NCI-H1105 treated with DMSO at 0.1 percent for 48 hours (cell line): ENCODE measurements around the gene SSR1.
A peak's percentile ranks its signal among the peaks of the same experiment; 100 is the strongest.
"Not testable (repeated sequence)": the region's sequence is repeated elsewhere in the genome, so short reads cannot be mapped to it uniquely, and the experiment has no call there.

Experiments used
- DNase-seq: peaks from one replicate; lab custom pipeline; 2025; lab: John Stamatoyannopoulos, UW

Gene SSR1

GRCh38 chr6:7282097-7282906 is 30.7 kb downstream of the SSR1 start:
- no peak for DNase-seq

- no peak for DNase-seq
Observed at GRCh38 chr6:7276199-7276524, 36.8 kb downstream of the SSR1 start.

- DNase-seq, result not testable (repeated sequence)
Observed at GRCh38 chr6:7274525-7274924, 38.5 kb downstream of the SSR1 start.

GRCh38 chr6:7273709-7274108 is 39.3 kb downstream of the SSR1 start:
- no peak for DNase-seq

GRCh38 chr6:7271205-7271534 is 41.8 kb downstream of the SSR1 start:
- no peak for DNase-seq

GRCh38 chr6:7270320-7271204 is 42.4 kb downstream of the SSR1 start:
- no peak for DNase-seq

GRCh38 chr6:7269816-7270215 is 43.2 kb downstream of the SSR1 start:
- DNase-seq, result no peak

- DNase-seq, result no peak
Observed at GRCh38 chr6:7268816-7269555, 44.0 kb downstream of the SSR1 start.

GRCh38 chr6:7268362-7268761 is 44.6 kb downstream of the SSR1 start:
- no peak for DNase-seq

GRCh38 chr6:7267466-7268091 is 45.4 kb downstream of the SSR1 start:
- DNase-seq, result peak; percentile 37

- DNase-seq, result no peak
Observed at GRCh38 chr6:7267071-7267465, 45.9 kb downstream of the SSR1 start.

GRCh38 chr6:7265385-7265726 is 47.6 kb downstream of the SSR1 start:
- DNase-seq, result not testable (repeated sequence)

GRCh38 chr6:7264686-7265384 is 48.2 kb downstream of the SSR1 start:
- DNase-seq, result no peak

GRCh38 chr6:7264041-7264440 is 49.0 kb downstream of the SSR1 start:
- no peak for DNase-seq

GRCh38 chr6:7263519-7263805 is 49.5 kb downstream of the SSR1 start:
- DNase-seq, result not testable (repeated sequence)

- no peak for DNase-seq
Observed at GRCh38 chr6:7262746-7263518, 50.1 kb downstream of the SSR1 start.

- peak; percentile 65 for DNase-seq
Observed at GRCh38 chr6:7261852-7262461, 51.0 kb downstream of the SSR1 start.

- DNase-seq, result peak; percentile 78
Observed at GRCh38 chr6:7261032-7261841, 51.8 kb downstream of the SSR1 start.

- no peak for DNase-seq
Observed at GRCh38 chr6:7260291-7261031, 52.5 kb downstream of the SSR1 start.
